ENCODE measurements around the gene SLC2A4RG. TPM values are rescaled to one million over a fixed set of nuclear protein-coding genes. Genes with fewer than 3 reads are reported as not detected.

SLC2A4RG gene
- total RNA-seq, 4 donors from 2014 or later = 79.9 to 127 (median 96.2) TPM

DNA sequence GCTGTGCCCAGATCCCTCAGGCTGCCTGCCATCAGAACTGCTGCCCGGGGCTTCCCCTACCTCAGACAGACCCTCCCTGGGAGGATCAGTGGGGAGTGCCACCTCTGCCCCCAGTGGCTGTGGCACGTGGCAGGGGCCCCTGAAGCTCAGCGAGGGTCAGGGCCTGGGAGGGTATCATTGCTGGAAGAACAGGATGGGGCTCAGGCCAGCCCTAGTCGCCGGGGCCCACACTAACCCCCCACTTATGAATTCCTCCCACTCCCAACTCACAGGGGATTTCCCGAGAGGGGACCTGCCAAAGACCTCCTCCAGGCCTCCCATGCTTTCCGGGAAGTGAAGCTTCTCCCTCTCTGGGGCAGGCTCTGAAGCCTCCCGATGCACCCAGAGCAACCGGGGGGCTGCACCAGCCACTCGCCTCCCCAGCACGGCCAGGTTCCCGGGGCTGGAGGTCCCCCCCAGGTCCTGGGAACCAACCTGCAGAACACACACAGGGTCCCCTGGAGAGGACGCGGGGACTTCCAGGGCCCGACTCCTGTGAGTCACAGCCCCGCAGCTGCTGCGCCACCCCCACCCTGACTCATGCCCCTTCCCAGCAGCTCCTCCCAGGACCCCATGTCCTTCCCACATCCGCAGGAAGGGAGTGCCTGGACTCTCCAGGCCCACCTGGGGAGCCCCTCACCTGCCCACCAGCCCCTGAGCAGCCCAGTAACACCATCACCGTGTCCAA lies 40.7 kb upstream of the SLC2A4RG start:
- no peak overlapping the region for H3K4me3 ChIP-seq (ENCODE audit: low read depth, poor library complexity, severe bottlenecking)
- 16 to 19% methylated on average over 5 to 19 of the region's 19 CpGs for WGBS, 2 donors
- TF ChIP-seq POLR2A (IDR thresholded peaks at IDR 0.05) = no peak
- TF ChIP-seq, protein P1, sequence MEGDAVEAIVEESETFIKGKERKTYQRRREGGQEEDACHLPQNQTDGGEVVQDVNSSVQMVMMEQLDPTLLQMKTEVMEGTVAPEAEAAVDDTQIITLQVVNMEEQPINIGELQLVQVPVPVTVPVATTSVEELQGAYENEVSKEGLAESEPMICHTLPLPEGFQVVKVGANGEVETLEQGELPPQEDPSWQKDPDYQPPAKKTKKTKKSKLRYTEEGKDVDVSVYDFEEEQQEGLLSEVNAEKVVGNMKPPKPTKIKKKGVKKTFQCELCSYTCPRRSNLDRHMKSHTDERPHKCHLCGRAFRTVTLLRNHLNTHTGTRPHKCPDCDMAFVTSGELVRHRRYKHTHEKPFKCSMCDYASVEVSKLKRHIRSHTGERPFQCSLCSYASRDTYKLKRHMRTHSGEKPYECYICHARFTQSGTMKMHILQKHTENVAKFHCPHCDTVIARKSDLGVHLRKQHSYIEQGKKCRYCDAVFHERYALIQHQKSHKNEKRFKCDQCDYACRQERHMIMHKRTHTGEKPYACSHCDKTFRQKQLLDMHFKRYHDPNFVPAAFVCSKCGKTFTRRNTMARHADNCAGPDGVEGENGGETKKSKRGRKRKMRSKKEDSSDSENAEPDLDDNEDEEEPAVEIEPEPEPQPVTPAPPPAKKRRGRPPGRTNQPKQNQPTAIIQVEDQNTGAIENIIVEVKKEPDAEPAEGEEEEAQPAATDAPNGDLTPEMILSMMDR (IDR thresholded peaks at IDR 0.05) = no peak
- intact Hi-C loops (cut with DNase I; ENCODE audit: low total_unique reads) = no loop called here
- DNase-seq (ENCODE audit: low spot score in 2 of 2) = peak in 1 of 2 donors; percentile 92

DNA sequence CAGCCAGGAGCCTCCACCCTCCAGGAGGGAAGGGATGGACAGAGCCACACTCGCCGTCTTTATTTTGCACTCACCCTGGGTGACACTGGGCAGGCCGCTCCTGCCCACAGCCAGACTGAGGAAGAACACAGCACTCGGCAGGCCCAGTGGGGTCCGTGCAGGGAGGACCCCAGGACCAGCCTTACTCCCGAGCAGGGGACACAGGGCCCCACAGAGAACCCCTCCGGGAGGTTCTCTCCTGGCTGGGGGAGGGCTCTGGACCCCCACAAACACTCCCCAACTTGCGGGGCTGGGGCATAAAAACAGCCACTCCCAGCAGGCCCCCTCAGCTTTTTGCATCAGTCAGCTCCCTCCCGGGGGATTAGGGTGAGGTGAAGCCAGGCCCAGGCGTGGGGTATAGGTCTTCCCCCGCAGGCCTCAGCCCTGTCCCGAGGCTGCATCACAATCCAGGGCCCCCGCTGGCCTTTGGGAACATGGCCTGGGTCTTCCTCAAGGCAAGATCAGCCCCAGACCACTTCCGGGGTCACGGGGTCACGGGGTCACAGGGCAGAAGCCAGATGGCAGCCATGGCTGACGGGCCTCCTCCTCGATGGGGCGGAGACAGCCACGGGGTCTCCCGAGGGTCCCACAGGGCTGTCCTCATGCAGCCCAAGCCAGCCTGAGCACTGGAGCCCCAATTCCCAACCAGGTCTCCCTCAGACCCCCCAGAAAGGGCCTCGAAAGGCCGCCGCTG lies 39.9 kb upstream of the SLC2A4RG start:
- TF ChIP-seq POLR2A (IDR thresholded peaks at IDR 0.05) = no peak
- TF ChIP-seq, protein P1 (IDR thresholded peaks at IDR 0.05) = no peak
- DNase-seq (ENCODE audit: low spot score in 2 of 2) = peak in 1 of 2 donors; percentile 84
- WGBS, 2 donors = 63 to 71% methylated on average over 8 to 24 of the region's 24 CpGs
- H3K4me3 ChIP-seq (ENCODE audit: low read depth, poor library complexity, severe bottlenecking) = no peak overlapping the region
- intact Hi-C loops (cut with DNase I; ENCODE audit: low total_unique reads) = no loop called here

DNA sequence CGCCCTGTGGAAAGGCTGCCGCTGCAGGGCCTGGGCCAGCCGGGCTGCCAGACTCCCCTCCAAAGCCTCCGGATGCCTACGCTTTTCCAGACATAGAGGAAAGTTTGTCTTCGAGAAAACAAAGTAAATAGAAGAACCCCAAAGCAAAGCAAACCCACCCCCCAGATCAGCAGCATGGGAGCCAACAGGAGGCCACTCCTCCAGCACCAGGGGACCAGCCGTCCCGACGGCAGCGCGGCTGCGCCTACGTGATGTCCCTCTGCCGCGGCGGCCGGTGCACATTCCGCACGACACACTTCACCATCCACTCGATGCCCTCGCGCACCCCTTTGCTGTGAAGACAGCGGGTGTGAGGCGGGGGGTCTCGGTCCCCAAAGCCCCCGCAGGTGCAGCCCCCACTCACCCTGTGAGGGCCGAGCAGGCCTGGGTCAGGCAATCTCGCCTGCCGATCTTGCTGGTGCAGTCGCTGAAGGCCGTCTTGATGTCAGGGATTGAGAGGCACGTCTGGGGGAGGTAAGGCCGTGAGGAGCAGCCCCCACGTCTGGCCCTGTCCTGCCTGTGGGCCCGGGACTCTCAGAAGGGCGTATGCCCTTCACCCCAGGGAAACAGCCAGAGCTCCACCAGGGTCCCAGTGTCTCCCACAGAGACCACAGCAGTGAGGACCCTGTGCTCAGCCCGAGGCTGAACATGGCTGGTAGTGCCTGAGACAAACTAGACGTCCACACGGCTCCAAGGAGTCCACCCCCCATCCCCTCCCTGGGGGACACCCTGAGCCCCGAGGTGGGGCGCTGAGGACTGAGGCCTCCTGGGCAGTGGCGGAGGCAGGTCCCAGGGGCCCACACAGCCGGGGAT lies 39.2 kb upstream of the SLC2A4RG start:
- DNase-seq (ENCODE audit: low spot score in 2 of 2) = no peak
- H3K4me3 ChIP-seq (ENCODE audit: low read depth, poor library complexity, severe bottlenecking) = no peak overlapping the region
- WGBS, 2 donors = 86 to 90% methylated on average over 23 to 41 of the region's 43 CpGs
- intact Hi-C loops (cut with DNase I; ENCODE audit: low total_unique reads) = no loop called here
- TF ChIP-seq, protein P1 (IDR thresholded peaks at IDR 0.05) = no peak
- TF ChIP-seq POLR2A (IDR thresholded peaks at IDR 0.05) = no peak

DNA sequence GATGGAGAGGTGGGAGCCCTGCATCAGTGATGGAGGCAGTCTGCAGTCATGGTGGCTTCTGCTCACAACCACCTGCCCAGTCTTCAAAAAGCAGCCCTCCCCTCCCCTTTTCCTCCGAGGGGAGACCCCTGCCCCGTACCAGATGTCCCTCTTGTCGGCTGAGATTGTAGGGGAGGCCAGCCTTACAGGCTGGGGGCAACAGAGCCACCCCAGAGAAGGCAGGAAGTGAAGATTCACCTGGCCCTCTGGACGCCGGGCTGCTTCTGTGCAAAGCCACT lies 38.6 kb upstream of the SLC2A4RG start:
- intact Hi-C loops (cut with DNase I; ENCODE audit: low total_unique reads) = no loop called here
- TF ChIP-seq, protein P1 (IDR thresholded peaks at IDR 0.05) = no peak
- no peak for TF ChIP-seq POLR2A (IDR thresholded peaks at IDR 0.05)
- H3K4me3 ChIP-seq (ENCODE audit: low read depth, poor library complexity, severe bottlenecking) = no peak overlapping the region
- 72 to 84% methylated on average over 4 to 5 of the region's 5 CpGs for WGBS, 2 donors
- no peak for DNase-seq (ENCODE audit: low spot score in 2 of 2)

DNA sequence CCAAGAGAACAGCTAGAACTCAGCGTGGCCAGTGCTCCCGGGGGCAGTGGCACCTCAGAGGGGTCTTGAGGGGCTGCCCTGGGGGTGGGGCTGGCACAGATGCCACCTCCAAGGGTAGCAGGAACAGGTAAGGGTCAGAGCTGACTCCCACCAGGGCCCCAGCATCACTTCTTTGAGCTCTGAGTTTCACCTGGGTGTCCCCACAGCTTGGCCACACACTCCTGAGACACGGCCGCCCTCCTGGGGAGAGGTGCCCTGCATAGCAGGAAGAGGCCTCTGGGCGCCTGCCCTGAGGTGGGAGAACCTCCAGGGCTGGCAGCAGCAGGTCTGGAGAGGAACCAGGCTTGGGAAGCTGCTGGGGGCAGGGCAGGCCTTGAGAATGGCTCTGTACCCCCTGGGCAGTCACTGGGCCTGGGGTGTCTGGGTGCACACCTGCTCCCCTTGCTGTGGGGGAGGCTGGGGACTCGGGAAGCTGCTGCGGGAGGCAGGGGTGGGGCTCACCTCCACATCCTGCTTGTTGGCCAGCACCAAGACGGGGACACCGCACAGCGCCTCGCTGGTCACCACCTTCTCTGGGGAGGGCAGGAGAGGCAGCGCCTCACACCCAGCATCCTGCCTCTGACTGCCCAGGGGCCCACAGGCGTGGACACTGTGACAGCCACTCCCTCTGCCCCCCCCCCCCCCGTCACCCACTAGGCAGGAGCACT lies 38.1 kb upstream of the SLC2A4RG start:
- WGBS, 2 donors = 78 to 80% methylated on average over 7 to 13 of the region's 14 CpGs
- DNase-seq (ENCODE audit: low spot score in 2 of 2) = no peak
- intact Hi-C loops (cut with DNase I; ENCODE audit: low total_unique reads) = no loop called here
- no peak for TF ChIP-seq POLR2A (IDR thresholded peaks at IDR 0.05)
- TF ChIP-seq, protein P1 (IDR thresholded peaks at IDR 0.05) = no peak
- no peak overlapping the region for H3K4me3 ChIP-seq (ENCODE audit: low read depth, poor library complexity, severe bottlenecking)

Data from lower leg skin (tissue), 4 donors.